ENCODE measurements around the gene KIF1C. TPM values are rescaled to one million over a fixed set of nuclear protein-coding genes. Genes with fewer than 3 reads are reported as not detected.

Gene KIF1C
- total and polyA plus RNA-seq, 9 of the 15 experiments (the other 6 are each of a cell fraction or from before 2014, with no cell fraction given), result 0.38 to 68.4 (median 25.1) TPM

DNA sequence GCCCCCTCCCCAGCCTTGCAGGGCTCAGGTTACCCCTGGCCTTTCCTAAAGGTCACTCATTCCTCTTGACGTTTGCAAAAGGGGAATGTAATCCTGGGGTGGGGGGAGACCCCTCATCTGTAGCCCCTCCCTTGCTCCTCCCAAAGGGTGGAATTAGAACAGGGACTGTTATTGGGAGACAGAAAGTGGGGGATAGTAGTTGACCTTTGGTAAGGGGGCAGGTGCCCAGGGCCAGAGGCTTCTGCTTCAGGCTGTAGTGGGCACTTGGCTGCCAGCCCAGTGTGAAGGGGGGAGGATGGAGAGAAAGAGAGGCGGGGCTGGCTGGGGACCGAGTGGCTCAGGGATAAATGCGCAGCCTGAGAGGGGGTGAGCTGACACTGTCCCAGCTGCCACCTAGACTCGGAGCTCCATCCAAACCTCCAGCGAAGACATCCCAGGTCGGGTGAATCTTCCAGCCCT lies 47.0 kb upstream of the KIF1C start, which contains the start of gene ENO3:
Gene ENO3, plus strand, starts transcription at position 374 of the 459 bp plus-strand sequence. CDS start 711 bp downstream, outside the sequence.
- ChIA-PET CTCF (ENCODE audit: low intra/inter-chr PET ratio) (no interaction called here), POLR2A (interaction anchor here (0.6 to 4.7 kb wide), 5 partner anchors 9 to 62 kb away, joined by 3 to 38 read pairs (median 7); partner anchors contain the start of genes CAMTA2, RNF167, SLC25A11 and SPAG7)
- H3K36me3 ChIP-seq (ENCODE audit: control insufficient read depth, insufficient read depth, low read length), result peaks cover 21% of the 10 kb centered on the region
- peak within 1 kb of the TSS; percentile 51 for H2AFZ ChIP-seq (ENCODE audit: low read depth, low read length)
- H3K9me3 ChIP-seq (replicated peaks; ENCODE audit: control insufficient read depth, insufficient read depth, low read depth, low read length), result no peaks in the 10 kb centered on the region
- no peak for FAIRE-seq
- no peak for ATAC-seq
- no TSS peak for BruUV-seq (replicated peaks)
- TF ChIP-seq KLF13 (tag; IDR thresholded peaks at IDR 0.05; ENCODE audit: borderline replicate concordance, low read depth) (no peak), HDAC2 (IDR thresholded peaks at IDR 0.05) (no peak), PHB (CRISPR knock-in tag; IDR thresholded peaks at IDR 0.05) (no peak), MAZ (CRISPR knock-in tag; conservative IDR thresholded peaks at IDR 0.05 in 1 of 2, IDR thresholded peaks at IDR 0.05 in 1 of 2) (peak in 1 of 2 experiments; percentile 1; a peak in 1 of 4 replicates), NFIC (IDR thresholded peaks at IDR 0.05) (peak; percentile 73), CHD2 (IDR thresholded peaks at IDR 0.05; ENCODE audit: low read depth, low read length) (no peak), NRF1 (conservative IDR thresholded peaks at IDR 0.05 in 1 of 2, IDR thresholded peaks at IDR 0.05 in 1 of 2) (peak; percentile 44 to 61), KDM2B (CRISPR knock-in tag; IDR thresholded peaks at IDR 0.05) (no peak), SAP30 (IDR thresholded peaks at IDR 0.05; ENCODE audit: borderline replicate concordance, insufficient read depth, low read depth, low read length, poor library complexity, severe bottlenecking) (no peak), GTF2A2 (tag; IDR thresholded peaks at IDR 0.05) (no peak)
- TF ChIP-seq, protein P1, sequence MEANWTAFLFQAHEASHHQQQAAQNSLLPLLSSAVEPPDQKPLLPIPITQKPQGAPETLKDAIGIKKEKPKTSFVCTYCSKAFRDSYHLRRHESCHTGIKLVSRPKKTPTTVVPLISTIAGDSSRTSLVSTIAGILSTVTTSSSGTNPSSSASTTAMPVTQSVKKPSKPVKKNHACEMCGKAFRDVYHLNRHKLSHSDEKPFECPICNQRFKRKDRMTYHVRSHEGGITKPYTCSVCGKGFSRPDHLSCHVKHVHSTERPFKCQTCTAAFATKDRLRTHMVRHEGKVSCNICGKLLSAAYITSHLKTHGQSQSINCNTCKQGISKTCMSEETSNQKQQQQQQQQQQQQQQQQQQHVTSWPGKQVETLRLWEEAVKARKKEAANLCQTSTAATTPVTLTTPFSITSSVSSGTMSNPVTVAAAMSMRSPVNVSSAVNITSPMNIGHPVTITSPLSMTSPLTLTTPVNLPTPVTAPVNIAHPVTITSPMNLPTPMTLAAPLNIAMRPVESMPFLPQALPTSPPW (CRISPR knock-in tag; IDR thresholded peaks at IDR 0.05), result peak; percentile 42; the same call in 1 of the 2 replicates
- TF ChIP-seq, protein P2, sequence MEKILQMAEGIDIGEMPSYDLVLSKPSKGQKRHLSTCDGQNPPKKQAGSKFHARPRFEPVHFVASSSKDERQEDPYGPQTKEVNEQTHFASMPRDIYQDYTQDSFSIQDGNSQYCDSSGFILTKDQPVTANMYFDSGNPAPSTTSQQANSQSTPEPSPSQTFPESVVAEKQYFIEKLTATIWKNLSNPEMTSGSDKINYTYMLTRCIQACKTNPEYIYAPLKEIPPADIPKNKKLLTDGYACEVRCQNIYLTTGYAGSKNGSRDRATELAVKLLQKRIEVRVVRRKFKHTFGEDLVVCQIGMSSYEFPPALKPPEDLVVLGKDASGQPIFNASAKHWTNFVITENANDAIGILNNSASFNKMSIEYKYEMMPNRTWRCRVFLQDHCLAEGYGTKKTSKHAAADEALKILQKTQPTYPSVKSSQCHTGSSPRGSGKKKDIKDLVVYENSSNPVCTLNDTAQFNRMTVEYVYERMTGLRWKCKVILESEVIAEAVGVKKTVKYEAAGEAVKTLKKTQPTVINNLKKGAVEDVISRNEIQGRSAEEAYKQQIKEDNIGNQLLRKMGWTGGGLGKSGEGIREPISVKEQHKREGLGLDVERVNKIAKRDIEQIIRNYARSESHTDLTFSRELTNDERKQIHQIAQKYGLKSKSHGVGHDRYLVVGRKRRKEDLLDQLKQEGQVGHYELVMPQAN (IDR thresholded peaks at IDR 0.05; ENCODE audit: borderline replicate concordance), result 0 out of 2 replicates have a peak, but pooled peaks have one; percentile 0
- in situ Hi-C loops (cut with MboI), result no loop called here
- peaks cover 14% of the 10 kb centered on the region for H4K20me1 ChIP-seq (replicated peaks; ENCODE audit: control insufficient read depth, insufficient read depth, low read length)
- 3% methylated on average over 7 of the region's 7 CpGs for WGBS (ENCODE audit: insufficient coverage, low coverage, missing lambda C conversion rate)
- H3K4me2 ChIP-seq (ENCODE audit: insufficient read depth, low read length), result peak within 1 kb of the TSS; percentile 84
- peak in 2 of 4 experiments; percentile 35 to 60 for DNase-seq (ENCODE audit: extremely low read depth in 1 of 4, low spot score in 3 of 4)
- H3K9me1 ChIP-seq (ENCODE audit: control insufficient read depth, insufficient read depth, low read length), result no peaks in the 10 kb centered on the region
- intact Hi-C loops (cut with micrococcal nuclease), result loop anchor here (1.0 kb wide), 1 partner anchor 17 kb away; the partner anchor contains the start of gene SPAG7
- peak within 1 kb of the TSS; percentile 89 to 96 for H3K9ac ChIP-seq (ENCODE audit: insufficient read depth in 1 of 2, low read depth in 2 of 2, low read length in 2 of 2)
- H3K4me1 ChIP-seq (replicated peaks in 1 of 2; ENCODE audit: control insufficient read depth in 2 of 2, insufficient read depth in 2 of 2, low read length in 2 of 2), result peaks cover 19 to 50% of the 10 kb centered on the region in 2 experiments
- H3K4me3 ChIP-seq, result peak within 1 kb of the TSS; percentile 97
- H3K27me3 ChIP-seq (ENCODE audit: control insufficient read depth in 2 of 2, insufficient read depth in 2 of 2, low read length in 2 of 2), result no peaks in the 10 kb centered on the region
- peaks cover 45% of the 10 kb centered on the region for H3K79me2 ChIP-seq (ENCODE audit: control insufficient read depth, insufficient read depth, low read length)
- peak within 1 kb of the TSS; percentile 98 for H3K27ac ChIP-seq (ENCODE audit: extremely low read depth, low read depth, low read length)

Measured in K562 (cell line).